Type B pancreatic cell (in vitro differentiated cells): ENCODE measurements around the gene CBL. TPM values are rescaled to one million over a fixed set of nuclear protein-coding genes. Genes with fewer than 3 reads are reported as not detected.
A peak's percentile ranks its signal among the peaks of the same experiment; 100 is the strongest.

Source experiments
- DNase-seq: peaks from one replicate; pipeline ENCODE4 v3.0.0; 2021; ENCODE audit warnings: mixed read lengths; ENCODE audit not compliant: unreplicated experiment; ENCODE audit errors: extremely low spot score
- H3K27ac Mint-ChIP-seq: 2 replicates; pipeline ENCODE4 v1.8.0; 2021; ENCODE audit warnings: mild to moderate bottlenecking, mixed read lengths
- H3K27me3 Mint-ChIP-seq: 2 replicates; pipeline ENCODE4 v1.8.0; 2021; ENCODE audit warnings: mixed read lengths
- H3K36me3 Mint-ChIP-seq: 2 replicates; pipeline ENCODE4 v1.8.0; 2021; ENCODE audit warnings: mixed read lengths
- H3K4me1 Mint-ChIP-seq: one replicate; pipeline ENCODE4 v1.8.0; 2021; ENCODE audit warnings: mixed read lengths; ENCODE audit not compliant: unreplicated experiment
- H3K4me3 Mint-ChIP-seq: 2 replicates; pipeline ENCODE4 v1.8.0; 2021; ENCODE audit warnings: mild to moderate bottlenecking, mixed read lengths
- H3K9me3 Mint-ChIP-seq: 2 replicates; pipeline ENCODE4 v1.8.0; 2021; ENCODE audit warnings: mixed read lengths
- microRNA-seq: library from miRNA; unstranded; fragments of <30 nt; microRNA quantifications from one replicate; pipeline ENCODE4, GENCODE V29; 2020
- total RNA-seq: library from RNA; stranded (reverse); gene quantifications from 2 replicates; pipeline ENCODE4 v1.2.1, GENCODE V29; 2021; ENCODE audit warnings: low replicate concordance
- TF ChIP-seq, protein P1 (sequence below): fragments of 200-600 bp; sonication (generic); conservative IDR thresholded peaks from 2 replicates; pipeline ENCODE4 v1.5.0; 2021; ENCODE audit warnings: antibody characterized with exemption, mild to moderate bottlenecking

The CBL gene
- total RNA-seq, 1 donor from 2014 or later = 21.1 TPM

GRCh38 chr11:119357074-119357473 is 150.9 kb downstream of the CBL start:
- H3K4me1 Mint-ChIP-seq = peaks cover 19% of the 10 kb centered on the region
- TF ChIP-seq, protein P1, sequence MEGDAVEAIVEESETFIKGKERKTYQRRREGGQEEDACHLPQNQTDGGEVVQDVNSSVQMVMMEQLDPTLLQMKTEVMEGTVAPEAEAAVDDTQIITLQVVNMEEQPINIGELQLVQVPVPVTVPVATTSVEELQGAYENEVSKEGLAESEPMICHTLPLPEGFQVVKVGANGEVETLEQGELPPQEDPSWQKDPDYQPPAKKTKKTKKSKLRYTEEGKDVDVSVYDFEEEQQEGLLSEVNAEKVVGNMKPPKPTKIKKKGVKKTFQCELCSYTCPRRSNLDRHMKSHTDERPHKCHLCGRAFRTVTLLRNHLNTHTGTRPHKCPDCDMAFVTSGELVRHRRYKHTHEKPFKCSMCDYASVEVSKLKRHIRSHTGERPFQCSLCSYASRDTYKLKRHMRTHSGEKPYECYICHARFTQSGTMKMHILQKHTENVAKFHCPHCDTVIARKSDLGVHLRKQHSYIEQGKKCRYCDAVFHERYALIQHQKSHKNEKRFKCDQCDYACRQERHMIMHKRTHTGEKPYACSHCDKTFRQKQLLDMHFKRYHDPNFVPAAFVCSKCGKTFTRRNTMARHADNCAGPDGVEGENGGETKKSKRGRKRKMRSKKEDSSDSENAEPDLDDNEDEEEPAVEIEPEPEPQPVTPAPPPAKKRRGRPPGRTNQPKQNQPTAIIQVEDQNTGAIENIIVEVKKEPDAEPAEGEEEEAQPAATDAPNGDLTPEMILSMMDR = no peak
- no peaks in the 10 kb centered on the region for H3K9me3 Mint-ChIP-seq
- H3K27ac Mint-ChIP-seq = peak overlapping the region; percentile 29
- H3K4me3 Mint-ChIP-seq = peak overlapping the region; percentile 82
- peaks cover 10% of the 10 kb centered on the region for H3K27me3 Mint-ChIP-seq
- no peak for DNase-seq
- peaks cover 6% of the 10 kb centered on the region for H3K36me3 Mint-ChIP-seq

Small RNAs within 50 kb of the gene (microRNA-seq; reads per million reads assigned to microRNA genes)
- not detected for gene MIR6756

Other genes with a start within 250 kb of the CBL start
- not detected in 2 replicates for gene FOXR1, start 234.6 kb upstream of the CBL start, total RNA-seq
- gene CENATAC, start 208.2 kb upstream of the CBL start, total RNA-seq = 33.6 and 36.4 TPM in 2 replicates
- 1,257 and 1,262 TPM in 2 replicates for gene RPS25, start 188.0 kb upstream of the CBL start, total RNA-seq
- 60.7 and 73.1 TPM in 2 replicates for gene TRAPPC4, start 187.6 kb upstream of the CBL start, total RNA-seq
- 40.5 and 41.4 TPM in 2 replicates for gene SLC37A4, start 175.5 kb upstream of the CBL start, total RNA-seq
- gene HYOU1, start 149.1 kb upstream of the CBL start, total RNA-seq = 138 and 185 TPM in 2 replicates
- 34.8 and 35.8 TPM in 2 replicates for gene VPS11, start 138.5 kb upstream of the CBL start, total RNA-seq
- gene HMBS, start 121.5 kb upstream of the CBL start, total RNA-seq = 25.3 and 38.2 TPM in 2 replicates
- 46.4 and 62.1 TPM in 2 replicates for gene DPAGT1, start 104.5 kb upstream of the CBL start, total RNA-seq
- gene C2CD2L, start 99.0 kb upstream of the CBL start, total RNA-seq = 10.7 and 13.5 TPM in 2 replicates
- 31.6 and 33.0 TPM in 2 replicates for gene HINFP, start 84.8 kb upstream of the CBL start, total RNA-seq
- 1.3 TPM in 1 of 2 replicates, not detected in the other for gene ABCG4, start 57.3 kb upstream of the CBL start, total RNA-seq
- 8.7 and 11.5 TPM in 2 replicates for gene NLRX1, start 37.6 kb upstream of the CBL start, total RNA-seq
- gene NHERF4, start 20.9 kb upstream of the CBL start, total RNA-seq = 2.3 and 7.0 TPM in 2 replicates
- gene MCAM, start 110.8 kb downstream of the CBL start, total RNA-seq = 3.0 and 10.3 TPM in 2 replicates
- gene RNF26, start 128.2 kb downstream of the CBL start, total RNA-seq = 40.3 and 45.6 TPM in 2 replicates
- gene C1QTNF5, start 134.5 kb downstream of the CBL start, total RNA-seq = 2.0 and 4.0 TPM in 2 replicates
- gene MFRP, start 140.4 kb downstream of the CBL start, total RNA-seq = not detected in 2 replicates
- 7.4 and 8.2 TPM in 2 replicates for gene USP2, start 175.4 kb downstream of the CBL start, total RNA-seq
- gene THY1, start 216.8 kb downstream of the CBL start, total RNA-seq = 2.0 and 19.0 TPM in 2 replicates